Measurements from ENCODE around the gene CYP2J2. TPM values are rescaled to one million over a fixed set of nuclear protein-coding genes. Genes with fewer than 3 reads are reported as not detected.
"Not testable (repeated sequence)": the region's sequence is repeated elsewhere in the genome, so short reads cannot be mapped to it uniquely, and the experiment has no call there.

CYP2J2 gene
- total RNA-seq, 1 donor from 2014 or later = 0.20 TPM

DNA sequence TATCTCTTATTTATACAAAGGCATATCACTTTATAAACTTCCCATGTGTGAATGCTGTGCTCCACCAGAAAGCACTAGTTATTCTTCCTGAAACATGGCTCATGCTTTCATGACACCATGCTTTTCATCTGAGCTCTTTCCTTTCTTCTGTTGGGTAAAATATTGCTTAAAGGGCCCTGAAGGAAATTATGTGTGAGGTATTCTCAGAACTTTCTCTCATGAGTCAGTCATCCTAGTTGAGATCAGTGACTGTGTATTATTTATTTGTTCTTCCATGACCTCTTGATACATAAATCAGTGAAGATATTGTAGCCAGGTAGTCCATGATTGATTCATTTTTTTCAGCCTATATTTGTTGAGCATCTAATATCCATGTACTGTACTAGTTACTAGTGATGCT, 54.8 kb downstream of the CYP2J2 start:
- DNase-seq (ENCODE audit: low read depth, low spot score) = no peak

- no peak for DNase-seq (ENCODE audit: low read depth, low spot score)
Measured at GRCh38 chr1:59866462-59866861, 60.1 kb downstream of the CYP2J2 start.

DNA sequence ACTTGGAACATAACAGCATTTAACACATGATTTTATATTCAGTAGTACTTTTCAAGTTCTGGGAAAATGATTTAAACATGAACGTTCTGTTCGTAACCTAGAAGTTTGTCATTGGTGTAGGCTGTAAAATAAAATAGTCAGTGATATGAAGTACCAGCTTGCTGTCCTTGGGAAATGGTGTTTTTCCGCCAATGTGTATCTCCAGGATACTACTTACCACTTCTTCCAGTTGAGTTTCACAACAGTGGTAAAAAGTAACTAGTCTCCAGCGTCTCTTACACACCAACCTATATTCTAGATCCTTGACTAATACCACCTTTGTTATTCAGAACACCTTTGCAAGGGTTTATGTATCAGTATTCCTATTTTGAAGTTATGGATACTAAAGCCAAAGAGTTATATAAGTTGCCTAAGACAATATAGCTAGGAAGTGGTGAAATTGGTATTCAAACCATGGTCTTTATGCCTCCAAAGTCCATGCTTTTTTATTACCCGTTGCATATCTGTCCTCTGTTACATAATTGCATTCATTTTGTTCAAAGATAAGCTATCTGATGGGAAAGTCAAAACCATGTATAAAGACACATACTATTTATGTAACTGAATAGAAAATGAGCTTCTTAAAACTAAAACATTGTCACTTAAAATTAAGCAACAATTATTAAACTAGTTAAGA, 68.8 kb downstream of the CYP2J2 start:
- no peak for DNase-seq (ENCODE audit: low read depth, low spot score)

DNA sequence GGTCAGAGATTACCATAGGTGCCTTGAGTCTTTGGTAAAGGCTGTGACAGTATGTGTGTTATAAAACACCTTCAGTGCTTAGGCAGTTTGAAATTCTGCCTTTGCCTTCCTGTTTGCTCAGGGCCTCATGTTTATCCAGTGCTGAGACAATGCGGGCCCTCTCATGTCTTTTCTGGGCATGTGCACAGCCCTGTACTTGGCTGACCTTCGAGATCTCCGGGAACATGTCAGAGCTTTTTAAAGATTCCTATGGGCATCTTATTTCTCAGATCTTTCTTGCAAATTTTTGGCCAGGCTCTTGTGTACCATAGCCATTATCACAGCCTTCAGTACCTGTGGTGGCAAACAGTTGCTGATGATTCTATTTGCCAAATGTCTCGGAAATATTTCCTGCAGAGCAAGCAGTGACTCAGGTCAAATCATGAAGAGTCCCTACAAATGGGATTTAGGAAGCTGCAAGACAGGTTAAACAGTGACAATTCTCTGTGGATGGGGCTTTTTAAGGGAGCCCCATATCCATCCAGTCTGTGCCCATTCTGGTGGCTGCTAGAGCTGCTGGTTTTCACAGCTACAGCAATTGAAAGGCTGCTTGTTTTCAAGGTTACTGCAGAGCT, 69.7 kb downstream of the CYP2J2 start:
- no peak for DNase-seq (ENCODE audit: low read depth, low spot score)

DNA sequence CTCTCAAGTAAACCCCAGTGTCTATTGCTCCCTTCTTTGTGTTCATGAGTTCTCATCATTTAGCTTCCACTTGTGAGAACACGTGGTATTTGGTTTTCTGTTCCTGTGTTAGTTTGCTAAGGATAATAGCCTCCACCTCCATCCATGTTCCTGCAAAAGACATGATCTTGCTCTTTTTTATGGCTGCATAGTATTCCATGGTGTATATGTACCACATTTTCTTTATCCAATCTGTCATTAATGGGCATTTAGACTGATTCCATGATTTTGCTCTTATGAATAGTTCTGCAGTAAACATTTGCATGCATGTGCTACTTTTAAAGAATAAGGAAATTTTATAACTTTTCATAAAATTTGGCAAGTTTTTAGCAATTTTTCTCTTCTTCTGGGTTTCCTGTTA, 71.3 kb downstream of the CYP2J2 start:
- DNase-seq (ENCODE audit: low read depth, low spot score) = not testable (repeated sequence)

DNA sequence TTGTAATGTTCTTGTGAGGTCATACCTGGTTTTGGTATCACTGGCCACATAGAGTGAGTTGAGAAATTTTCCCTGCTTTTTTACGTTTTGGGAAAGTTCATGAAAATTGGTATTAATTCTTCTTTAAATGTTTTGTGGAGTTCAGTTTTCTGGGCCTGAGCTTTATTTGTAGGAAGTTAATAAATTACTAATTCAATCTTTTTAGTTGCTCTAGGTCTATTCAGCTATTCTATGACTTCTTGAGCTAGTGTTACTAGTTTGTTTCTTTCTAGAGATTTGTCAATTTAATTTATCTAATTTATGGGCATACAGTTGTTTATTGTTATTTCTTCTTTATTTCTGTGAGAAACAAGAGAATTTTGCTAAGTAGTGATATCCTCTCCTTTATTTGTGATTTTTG, 74.5 kb downstream of the CYP2J2 start:
- DNase-seq (ENCODE audit: low read depth, low spot score) = no peak

- DNase-seq (ENCODE audit: low read depth, low spot score) = no peak
Measured at GRCh38 chr1:59846895-59847282, 79.7 kb downstream of the CYP2J2 start.

DNA sequence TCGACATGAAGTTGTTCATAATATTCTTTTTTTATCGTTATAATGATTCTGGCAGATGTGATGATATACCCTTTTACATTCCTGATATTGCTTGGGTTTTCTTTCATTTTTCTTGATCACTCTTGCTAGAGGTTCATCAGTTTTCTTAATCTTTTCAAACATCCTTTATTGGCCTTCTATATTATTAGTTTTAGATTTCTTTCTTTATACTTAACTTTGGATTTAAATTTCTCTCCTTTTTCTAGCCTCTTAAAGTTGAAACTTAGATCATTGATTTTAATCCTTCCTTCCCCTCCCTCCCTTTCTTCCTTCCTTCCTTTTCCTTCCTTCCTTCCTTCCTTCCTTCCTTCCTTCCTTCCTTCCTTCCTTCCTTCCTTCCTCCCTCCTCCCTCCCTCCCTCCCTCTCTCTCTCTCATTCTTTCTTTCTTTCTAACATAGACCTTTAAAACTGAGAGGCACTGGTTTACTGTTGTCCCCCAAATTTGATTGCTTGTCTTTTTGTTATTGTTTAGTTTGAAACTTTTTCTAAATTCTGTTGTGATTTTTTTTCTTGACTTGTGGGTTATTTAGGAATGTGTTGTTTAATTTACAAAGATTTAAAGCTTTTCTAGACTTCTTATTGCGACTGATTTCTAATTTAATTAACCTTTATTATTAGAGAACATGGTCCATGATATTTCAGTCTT, 80.2 kb downstream of the CYP2J2 start:
- no peak for DNase-seq (ENCODE audit: low read depth, low spot score)

DNA sequence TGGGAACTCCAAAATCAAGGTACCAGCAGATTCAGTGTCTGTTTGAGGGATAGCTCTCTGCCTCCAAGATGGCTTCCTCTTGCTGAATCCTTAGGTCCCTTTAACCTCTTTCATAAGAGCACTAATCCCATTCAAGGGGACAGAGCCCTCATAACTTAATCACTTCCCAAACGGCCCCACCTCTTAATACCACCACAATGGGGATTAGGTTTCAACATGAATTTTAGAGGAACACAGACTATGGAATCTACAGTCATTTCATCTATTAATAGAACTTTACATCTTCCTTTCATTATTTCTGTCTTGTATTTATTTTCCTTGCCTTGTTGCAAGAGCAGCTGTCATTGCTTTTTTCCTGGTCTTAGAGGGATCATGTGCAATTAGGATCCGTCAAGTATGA, 81.5 kb downstream of the CYP2J2 start:
- DNase-seq (ENCODE audit: low read depth, low spot score) = no peak

Other genes starting within 250 kb of the CYP2J2 start
- not detected in 2 replicates for gene HOOK1, start 111.8 kb downstream of the CYP2J2 start, total RNA-seq
- not detected in 2 replicates for gene C1orf87, start 147.0 kb upstream of the CYP2J2 start, total RNA-seq

Measured in pulmonary artery endothelial cell (primary cell).